Endothelial cell of umbilical vein (primary cell): ENCODE measurements around the gene GNE.

Experiments used
- EZH2 ChIP-seq: IDR thresholded peaks from 2 replicates; pipeline ENCODE4 v1.6.1; 2012; ENCODE audit warnings: borderline replicate concordance, low read depth, mild to moderate bottlenecking, moderate library complexity, low read length, inconsistent platforms; ENCODE audit not compliant: severe bottlenecking
- FOS ChIP-seq: IDR thresholded peaks from 2 replicates; pipeline ENCODE4 v1.6.1; 2011; ENCODE audit warnings: mild to moderate bottlenecking, low read length, moderate library complexity, borderline replicate concordance; ENCODE audit not compliant: insufficient read depth
- GATA2 ChIP-seq: IDR thresholded peaks from 2 replicates; pipeline ENCODE4 v1.7.0; 2011; ENCODE audit warnings: low read depth, mild to moderate bottlenecking, moderate library complexity, mixed read lengths, low read length; ENCODE audit not compliant: insufficient read length, insufficient read depth
- MYC ChIP-seq: IDR thresholded peaks from one replicate; pipeline ENCODE4 v1.6.1; 2011; ENCODE audit warnings: mild to moderate bottlenecking, low read depth, low read length
- POLR2A ChIP-seq: IDR thresholded peaks from 2 replicates; pipeline ENCODE4 v1.6.1; 2012; ENCODE audit warnings: low read depth, mild to moderate bottlenecking, control low read depth, low read length
- POLR2AphosphoS5 ChIP-seq: IDR thresholded peaks from 2 replicates; pipeline ENCODE4 v1.6.1; 2012; ENCODE audit warnings: low read depth, mild to moderate bottlenecking, control low read depth, low read length, moderate library complexity; ENCODE audit not compliant: insufficient read depth
- TF ChIP-seq, protein P1 (sequence below), 2 donors: IDR thresholded peaks; 1 replicate in 1 of 2; 2 replicates in 1 of 2; pipeline ENCODE4 v1.5.1; 2011; ENCODE audit warnings: low read length in 2 of 2, mild to moderate bottlenecking in 2 of 2, moderate library complexity in 2 of 2, control low read depth in 1 of 2, inconsistent platforms in 1 of 2, low read depth in 1 of 2; ENCODE audit not compliant: insufficient read depth in 1 of 2; ENCODE audit errors: extremely low read depth in 1 of 2
- TF ChIP-seq, protein P2 (sequence below): IDR thresholded peaks from 2 replicates; pipeline ENCODE4 v1.6.1; 2011; ENCODE audit not compliant: insufficient read depth, insufficient read length

DNA sequence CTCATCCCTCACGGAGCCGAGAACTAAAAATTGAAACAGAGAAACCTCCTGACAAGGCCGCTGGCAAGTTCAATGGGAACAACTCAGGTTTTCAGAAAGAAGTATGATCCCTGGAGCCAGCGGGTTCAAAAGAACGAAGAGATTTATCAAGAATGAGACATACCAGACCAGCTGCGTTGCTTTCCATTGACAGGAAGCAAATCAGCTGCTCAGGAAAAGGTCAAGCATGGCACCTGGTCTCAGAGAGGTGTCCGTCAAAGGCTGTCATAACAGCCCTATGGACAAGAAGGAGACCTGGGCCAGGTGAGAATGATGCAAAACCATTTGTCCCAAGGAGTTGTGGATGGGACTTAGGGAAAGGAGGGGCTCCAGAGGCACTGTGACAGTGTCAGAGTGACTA is 34.9 kb upstream of the GNE start:
- TF ChIP-seq EZH2 (no peak), POLR2A (no peak), FOS (no peak), MYC (no peak), POLR2AphosphoS5 (no peak), GATA2 (no peak)
- TF ChIP-seq, protein P1, sequence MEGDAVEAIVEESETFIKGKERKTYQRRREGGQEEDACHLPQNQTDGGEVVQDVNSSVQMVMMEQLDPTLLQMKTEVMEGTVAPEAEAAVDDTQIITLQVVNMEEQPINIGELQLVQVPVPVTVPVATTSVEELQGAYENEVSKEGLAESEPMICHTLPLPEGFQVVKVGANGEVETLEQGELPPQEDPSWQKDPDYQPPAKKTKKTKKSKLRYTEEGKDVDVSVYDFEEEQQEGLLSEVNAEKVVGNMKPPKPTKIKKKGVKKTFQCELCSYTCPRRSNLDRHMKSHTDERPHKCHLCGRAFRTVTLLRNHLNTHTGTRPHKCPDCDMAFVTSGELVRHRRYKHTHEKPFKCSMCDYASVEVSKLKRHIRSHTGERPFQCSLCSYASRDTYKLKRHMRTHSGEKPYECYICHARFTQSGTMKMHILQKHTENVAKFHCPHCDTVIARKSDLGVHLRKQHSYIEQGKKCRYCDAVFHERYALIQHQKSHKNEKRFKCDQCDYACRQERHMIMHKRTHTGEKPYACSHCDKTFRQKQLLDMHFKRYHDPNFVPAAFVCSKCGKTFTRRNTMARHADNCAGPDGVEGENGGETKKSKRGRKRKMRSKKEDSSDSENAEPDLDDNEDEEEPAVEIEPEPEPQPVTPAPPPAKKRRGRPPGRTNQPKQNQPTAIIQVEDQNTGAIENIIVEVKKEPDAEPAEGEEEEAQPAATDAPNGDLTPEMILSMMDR (IDR thresholded peaks at IDR 0.05; ENCODE audit: extremely low read depth in 1 of 2, insufficient read depth in 1 of 2, low read depth in 1 of 2, low read length in 2 of 2), result no peak
- TF ChIP-seq, protein P2, sequence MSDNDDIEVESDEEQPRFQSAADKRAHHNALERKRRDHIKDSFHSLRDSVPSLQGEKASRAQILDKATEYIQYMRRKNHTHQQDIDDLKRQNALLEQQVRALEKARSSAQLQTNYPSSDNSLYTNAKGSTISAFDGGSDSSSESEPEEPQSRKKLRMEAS, result no peak
